ENCODE results near the gene DLK2. TPM values are rescaled to one million over a fixed set of nuclear protein-coding genes. Genes with fewer than 3 reads are reported as not detected.

Gene DLK2
- total RNA-seq, 1 donor = 0.36 TPM

DNA sequence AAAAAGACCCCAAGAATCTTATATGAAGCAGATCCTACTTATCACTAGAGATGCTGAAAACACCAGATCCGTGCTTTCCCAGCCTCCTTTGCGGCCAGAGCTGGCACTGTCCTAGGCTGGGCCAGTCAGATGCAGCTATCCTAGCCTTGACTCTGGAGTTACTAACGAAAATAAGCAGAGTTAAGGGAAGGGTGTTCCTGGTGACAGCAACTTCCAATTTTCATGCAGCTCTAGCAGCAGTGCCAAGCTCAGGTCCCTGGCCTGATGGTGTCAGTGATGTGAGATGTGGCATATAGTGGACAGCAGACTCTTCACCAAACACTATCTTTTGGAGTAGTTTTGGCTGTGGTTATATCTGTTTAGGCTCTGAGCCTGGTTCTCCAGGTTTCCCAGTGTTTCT lies 53.6 kb downstream of the DLK2 start:
- no peak for DNase-seq (ENCODE audit: low read depth)
- TF ChIP-seq, protein P1, sequence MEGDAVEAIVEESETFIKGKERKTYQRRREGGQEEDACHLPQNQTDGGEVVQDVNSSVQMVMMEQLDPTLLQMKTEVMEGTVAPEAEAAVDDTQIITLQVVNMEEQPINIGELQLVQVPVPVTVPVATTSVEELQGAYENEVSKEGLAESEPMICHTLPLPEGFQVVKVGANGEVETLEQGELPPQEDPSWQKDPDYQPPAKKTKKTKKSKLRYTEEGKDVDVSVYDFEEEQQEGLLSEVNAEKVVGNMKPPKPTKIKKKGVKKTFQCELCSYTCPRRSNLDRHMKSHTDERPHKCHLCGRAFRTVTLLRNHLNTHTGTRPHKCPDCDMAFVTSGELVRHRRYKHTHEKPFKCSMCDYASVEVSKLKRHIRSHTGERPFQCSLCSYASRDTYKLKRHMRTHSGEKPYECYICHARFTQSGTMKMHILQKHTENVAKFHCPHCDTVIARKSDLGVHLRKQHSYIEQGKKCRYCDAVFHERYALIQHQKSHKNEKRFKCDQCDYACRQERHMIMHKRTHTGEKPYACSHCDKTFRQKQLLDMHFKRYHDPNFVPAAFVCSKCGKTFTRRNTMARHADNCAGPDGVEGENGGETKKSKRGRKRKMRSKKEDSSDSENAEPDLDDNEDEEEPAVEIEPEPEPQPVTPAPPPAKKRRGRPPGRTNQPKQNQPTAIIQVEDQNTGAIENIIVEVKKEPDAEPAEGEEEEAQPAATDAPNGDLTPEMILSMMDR (IDR thresholded peaks at IDR 0.05; ENCODE audit: insufficient read depth, low read length) = no peak
- H3K4me3 ChIP-seq (ENCODE audit: low read depth, low read length) = no peak overlapping the region

Small RNA genes within 50 kb of the gene (small RNA-seq; reads per million reads assigned to genes)
- gene MIR6780B (not detected), gene RNU6-1113P (not detected)

Other genes with a start within 250 kb of the DLK2 start
- gene DNPH1, start 226.1 kb downstream of the DLK2 start, total RNA-seq (ENCODE audit: low replicate concordance) = 46.2 and 65.2 TPM in 2 replicates
- gene TTBK1, start 212.1 kb downstream of the DLK2 start, total RNA-seq (ENCODE audit: low replicate concordance) = not detected in 2 replicates
- not detected in 2 replicates for gene SLC22A7, start 157.3 kb downstream of the DLK2 start, total RNA-seq (ENCODE audit: low replicate concordance)
- not detected in 2 replicates for gene CRIP3, start 146.7 kb downstream of the DLK2 start, total RNA-seq (ENCODE audit: low replicate concordance)
- 14.2 and 19.6 TPM in 2 replicates for gene ZNF318, start 85.9 kb downstream of the DLK2 start, total RNA-seq (ENCODE audit: low replicate concordance)
- 12.0 and 25.8 TPM in 2 replicates for gene ABCC10, start 28.0 kb downstream of the DLK2 start, total RNA-seq (ENCODE audit: low replicate concordance)
- gene TJAP1, start 22.0 kb upstream of the DLK2 start, total RNA-seq (ENCODE audit: low replicate concordance) = 14.2 and 24.4 TPM in 2 replicates
- gene LRRC73, start 54.8 kb upstream of the DLK2 start, total RNA-seq (ENCODE audit: low replicate concordance) = 0.63 and 0.98 TPM in 2 replicates
- gene YIPF3, start 61.4 kb upstream of the DLK2 start, total RNA-seq (ENCODE audit: low replicate concordance) = 71.6 and 94.4 TPM in 2 replicates
- gene POLR1C, start 61.5 kb upstream of the DLK2 start, total RNA-seq (ENCODE audit: low replicate concordance) = 27.0 and 45.7 TPM in 2 replicates
- 17.6 and 29.0 TPM in 2 replicates for gene XPO5, start 120.5 kb upstream of the DLK2 start, total RNA-seq (ENCODE audit: low replicate concordance)
- 12.4 and 30.6 TPM in 2 replicates for gene POLH, start 120.6 kb upstream of the DLK2 start, total RNA-seq (ENCODE audit: low replicate concordance)
- gene GTPBP2, start 173.7 kb upstream of the DLK2 start, total RNA-seq (ENCODE audit: low replicate concordance) = 32.5 and 61.2 TPM in 2 replicates
- 8.3 and 20.6 TPM in 2 replicates for gene MAD2L1BP, start 180.3 kb upstream of the DLK2 start, total RNA-seq (ENCODE audit: low replicate concordance)
- gene RSPH9, start 189.5 kb upstream of the DLK2 start, total RNA-seq (ENCODE audit: low replicate concordance) = 0.18 and 0.57 TPM in 2 replicates
- 22.6 and 32.4 TPM in 2 replicates for gene MRPS18A, start 232.2 kb upstream of the DLK2 start, total RNA-seq (ENCODE audit: low replicate concordance)

Measured in fibroblast of the aortic adventitia (primary cell).